OCI-LY7 (cell line): ENCODE data around the gene NCF4. TPM values are rescaled to one million over a fixed set of nuclear protein-coding genes. Genes with fewer than 3 reads are reported as not detected.
A peak's percentile ranks its signal among the peaks of the same experiment; 100 is the strongest.

Experiments used
- Bru-seq: library from RNA; stranded (reverse); fragments of 400-500 nt; gene quantifications from one replicate; lab custom pipeline; 2021; lab: Mats Ljungman, UMichigan
- BruChase-seq, 2 experiments: library from RNA; stranded (reverse); fragments of 400-500 nt; gene quantifications; one replicate each; lab custom pipeline; 2021; lab: Mats Ljungman, UMichigan
- BruUV-seq: library from RNA; stranded (reverse); fragments of 400-500 nt; replicated peaks from 2 replicates; lab custom pipeline; 2021; lab: Mats Ljungman, UMichigan
- CTCF ChIA-PET: fragments of 300-600 bp; sonication (Branson Sonifier 250); formaldehyde crosslinking; loops from one replicate; lab custom pipeline; 2022; ENCODE audit warnings: antibody characterized with exemption; ENCODE audit not compliant: unreplicated experiment; lab: Charles Lee
- POLR2A ChIA-PET: fragments of 300-600 bp; sonication (Branson Sonifier 250); formaldehyde crosslinking; loops from one replicate; lab custom pipeline; 2022; ENCODE audit warnings: antibody characterized with exemption; lab: Charles Lee
- DNase-seq: peaks from one replicate; pipeline ENCODE4 v3.0.0-alpha.2; 2015; ENCODE audit warnings: low spot score
- H2AFZ ChIP-seq: fragments of 200-600 bp; sonication (generic), shearing (Covaris generic); 2 replicates; pipeline ENCODE4 v1.6.1; 2014; ENCODE audit warnings: mild to moderate bottlenecking, antibody characterized with exemption, low read length, moderate library complexity
- H3K27ac ChIP-seq: fragments of 200-600 bp; sonication (generic); 2 replicates; pipeline ENCODE4 v1.5.1; 2014; ENCODE audit warnings: mixed run types, low read depth, mild to moderate bottlenecking, moderate library complexity, low read length, inconsistent platforms; ENCODE audit not compliant: poor library complexity, severe bottlenecking
- H3K36me3 ChIP-seq: fragments of 200-600 bp; sonication (generic); 2 replicates; pipeline ENCODE4 v1.6.1; 2014; ENCODE audit warnings: mild to moderate bottlenecking, antibody characterized with exemption, low read length, moderate library complexity, mixed read lengths; ENCODE audit not compliant: insufficient read depth
- H3K4me1 ChIP-seq: fragments of 200-600 bp; sonication (generic); 2 replicates; pipeline ENCODE4 v1.5.1; 2014; ENCODE audit warnings: mild to moderate bottlenecking, low read length; ENCODE audit not compliant: insufficient read depth, poor library complexity, severe bottlenecking
- H3K4me2 ChIP-seq: fragments of 200-600 bp; sonication (generic); 2 replicates; pipeline ENCODE4 v1.6.1; 2014; ENCODE audit warnings: mild to moderate bottlenecking, low read length
- H3K4me3 ChIP-seq: fragments of 200-600 bp; sonication (generic); 2 replicates; pipeline ENCODE4 v1.5.1; 2014; ENCODE audit warnings: mild to moderate bottlenecking, low read depth, low read length; ENCODE audit not compliant: poor library complexity, severe bottlenecking
- H3K79me2 ChIP-seq: fragments of 200-600 bp; sonication (generic); 2 replicates; pipeline ENCODE4 v1.6.1; 2016; ENCODE audit warnings: low read depth, mild to moderate bottlenecking, low read length, moderate library complexity, mixed read lengths; ENCODE audit not compliant: insufficient read depth
- H3K9me2 ChIP-seq: fragments of 200-600 bp; sonication (generic); 2 replicates; pipeline ENCODE4 v1.6.1; 2016; ENCODE audit warnings: mild to moderate bottlenecking, low read length, mixed read lengths; ENCODE audit not compliant: insufficient read depth
- H3K9me3 ChIP-seq: fragments of 200-600 bp; sonication (generic); 2 replicates; pipeline ENCODE4 v1.6.1; 2014; ENCODE audit warnings: mild to moderate bottlenecking, mixed run types, low read length, mixed read lengths
- H4K20me1 ChIP-seq: fragments of 200-600 bp; sonication (generic); 2 replicates; pipeline ENCODE4 v1.6.1; 2014; ENCODE audit warnings: mild to moderate bottlenecking, antibody characterized with exemption, low read length, moderate library complexity, mixed read lengths; ENCODE audit not compliant: insufficient read depth
- EZH2phosphoT487 ChIP-seq: fragments of 200-600 bp; sonication (generic); IDR thresholded peaks from 2 replicates; pipeline ENCODE4 v1.6.1; 2018; ENCODE audit warnings: low read depth, borderline replicate concordance, mild to moderate bottlenecking, mixed run types, antibody characterized with exemption, low read length, moderate library complexity, mixed read lengths
- intact Hi-C: fragments of 100-400 bp; cut with micrococcal nuclease; formaldehyde crosslinking; loops from one replicate; pipeline ENCODE4 v1.10.0; 2022; ENCODE audit not compliant: unreplicated experiment
- long read RNA-seq: library from polyadenylated mRNA; stranded (forward); transcript quantifications from one replicate; pipeline ENCODE4 v2.0.0, GENCODE V29; 2022
- total RNA-seq, 2 experiments: library from RNA; depleted of rRNA in 1 of 2; stranded (reverse); fragments of >200 nt in 1 of 2; shearing (Covaris generic) in 1 of 2; gene quantifications; 2 replicates each; pipeline ENCODE4 v1.2.3, GENCODE V29; 2014 to 2022
- TF ChIP-seq, protein P1 (sequence below): fragments of 200-600 bp; sonication (generic); conservative IDR thresholded peaks from 2 replicates; pipeline ENCODE4 v1.5.1; 2014; ENCODE audit warnings: mild to moderate bottlenecking, antibody characterized with exemption, low read length, moderate library complexity, mixed read lengths

NCF4 gene
- total RNA-seq (2014; rRNA removed; shearing (Covaris generic)): 63.6 and 68.0 TPM in 2 replicates
- total RNA-seq (2022): 97.4 and 121 TPM in 2 replicates
- Bru-seq, nascent RNA: percentile 66 among the genes with signal in this experiment
- percentile 74 among the genes with signal in this experiment for BruChase-seq, experiment 1, labeled RNA remaining after a 6-hour chase
- BruChase-seq, experiment 2, labeled RNA remaining after a 2-hour chase: percentile 66 among the genes with signal in this experiment
- long read RNA-seq, transcript NCF4-201 (10 exons, 1,396 nt): major isoform, 155 of 243 reads
- long read RNA-seq, transcript NCF4-202 (9 exons, 1,641 nt): minor isoform, 44 of 243 reads
- long read RNA-seq, partial matches to known transcripts: 16 of 243 reads
- long read RNA-seq, other reads (novel, unspliced or antisense): 28 of 243 reads

DNA sequence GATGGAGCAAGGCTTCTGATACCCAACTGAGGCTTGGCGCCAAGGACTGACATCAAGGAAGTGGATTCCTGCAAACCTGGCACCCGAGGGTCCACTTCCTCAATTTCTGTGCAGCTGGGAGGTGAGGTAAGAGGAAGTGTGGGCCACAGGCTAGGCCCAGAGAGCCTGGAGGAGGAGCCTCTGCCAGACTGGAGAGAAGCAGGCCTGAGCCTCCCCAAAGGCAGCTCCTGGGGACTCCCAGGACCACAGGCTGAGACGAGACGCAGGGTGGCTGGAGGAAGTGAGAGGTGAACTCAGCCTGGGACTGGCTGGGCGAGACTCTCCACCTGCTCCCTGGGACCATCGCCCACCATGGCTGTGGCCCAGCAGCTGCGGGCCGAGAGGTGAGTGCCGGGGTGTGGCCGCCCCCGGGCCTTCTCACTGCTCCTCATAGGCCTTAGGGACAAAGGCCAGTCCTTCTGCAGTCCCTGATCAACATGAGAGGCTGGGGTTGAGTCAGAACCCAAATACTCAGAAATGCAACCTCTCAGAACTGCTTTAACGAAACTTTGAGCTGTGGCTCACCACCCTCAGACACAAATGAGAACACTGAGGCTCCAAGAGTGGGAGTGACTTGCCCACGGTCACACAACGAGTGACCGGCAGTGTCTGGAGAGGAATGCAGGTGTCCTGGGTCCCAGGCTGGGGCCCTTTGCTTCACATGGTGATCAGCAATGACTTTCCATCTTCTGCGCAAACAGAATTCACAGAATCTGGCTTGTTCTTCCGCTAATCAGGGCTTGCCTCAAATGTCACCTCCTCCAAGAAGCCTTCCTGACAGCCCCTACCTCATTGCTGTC lies at the start of gene NCF4:
NCF4 (plus strand) TSS at position 186 of the 839 bp plus-strand sequence; CDS start at position 352, 166 bp downstream.
- peak within 1 kb of the TSS; percentile 88 for H3K4me2 ChIP-seq
- H3K36me3 ChIP-seq: peaks cover 24% of the 10 kb centered on the region; the same call in 1 of the 2 replicates
- no peaks in the 10 kb centered on the region for H3K9me2 ChIP-seq
- DNase-seq: peak; percentile 95
- CTCF ChIA-PET: interaction anchor here (0.6 to 2.0 kb wide), 2 partner anchors 80 to 117 kb away, joined by 4 to 12 read pairs; no protein-coding TSS in a partner anchor
- H3K27ac ChIP-seq: peak within 1 kb of the TSS; percentile 91
- H3K4me3 ChIP-seq: peak within 1 kb of the TSS; percentile 73
- H3K9me3 ChIP-seq: no peaks in the 10 kb centered on the region
- H2AFZ ChIP-seq: peak within 1 kb of the TSS; percentile 88
- no peaks in the 10 kb centered on the region for H4K20me1 ChIP-seq
- TF ChIP-seq, protein P1, sequence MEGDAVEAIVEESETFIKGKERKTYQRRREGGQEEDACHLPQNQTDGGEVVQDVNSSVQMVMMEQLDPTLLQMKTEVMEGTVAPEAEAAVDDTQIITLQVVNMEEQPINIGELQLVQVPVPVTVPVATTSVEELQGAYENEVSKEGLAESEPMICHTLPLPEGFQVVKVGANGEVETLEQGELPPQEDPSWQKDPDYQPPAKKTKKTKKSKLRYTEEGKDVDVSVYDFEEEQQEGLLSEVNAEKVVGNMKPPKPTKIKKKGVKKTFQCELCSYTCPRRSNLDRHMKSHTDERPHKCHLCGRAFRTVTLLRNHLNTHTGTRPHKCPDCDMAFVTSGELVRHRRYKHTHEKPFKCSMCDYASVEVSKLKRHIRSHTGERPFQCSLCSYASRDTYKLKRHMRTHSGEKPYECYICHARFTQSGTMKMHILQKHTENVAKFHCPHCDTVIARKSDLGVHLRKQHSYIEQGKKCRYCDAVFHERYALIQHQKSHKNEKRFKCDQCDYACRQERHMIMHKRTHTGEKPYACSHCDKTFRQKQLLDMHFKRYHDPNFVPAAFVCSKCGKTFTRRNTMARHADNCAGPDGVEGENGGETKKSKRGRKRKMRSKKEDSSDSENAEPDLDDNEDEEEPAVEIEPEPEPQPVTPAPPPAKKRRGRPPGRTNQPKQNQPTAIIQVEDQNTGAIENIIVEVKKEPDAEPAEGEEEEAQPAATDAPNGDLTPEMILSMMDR: no peak
- TF ChIP-seq EZH2phosphoT487: no peak
- H3K4me1 ChIP-seq: peaks cover 68% of the 10 kb centered on the region
- POLR2A ChIA-PET: interaction anchor here (0.7 to 1.9 kb wide), 4 partner anchors 9 to 85 kb away, joined by 3 to 8 read pairs (median 6); partner anchors contain the start of gene IFT27
- peaks cover 19% of the 10 kb centered on the region; the same call in 1 of the 2 replicates for H3K79me2 ChIP-seq
- intact Hi-C loops: loop anchor here (1.0 to 5.0 kb wide), 2 partner anchors 117 to 156 kb away; partner anchors contain the start of genes MPST and TST
- BruUV-seq: TSS peak; percentile 81

- no peak overlapping the region for H2AFZ ChIP-seq
- no peaks in the 10 kb centered on the region for H3K79me2 ChIP-seq
- H3K27ac ChIP-seq: no peak overlapping the region
- BruUV-seq: no TSS peak
- CTCF ChIA-PET: no interaction called here
- H4K20me1 ChIP-seq: no peaks in the 10 kb centered on the region
- no peaks in the 10 kb centered on the region for H3K9me3 ChIP-seq
- POLR2A ChIA-PET: no interaction called here
- no peak overlapping the region for H3K4me2 ChIP-seq
- H3K9me2 ChIP-seq: no peaks in the 10 kb centered on the region
- H3K36me3 ChIP-seq: no peaks in the 10 kb centered on the region
- H3K4me3 ChIP-seq: no peak overlapping the region
- no peaks in the 10 kb centered on the region for H3K4me1 ChIP-seq
- TF ChIP-seq, protein P1: no peak
- TF ChIP-seq EZH2phosphoT487: no peak
- no peak for DNase-seq
- intact Hi-C loops: no loop called here
Measured at GRCh38 chr22:36811094-36811800, 49.6 kb upstream of the NCF4 start.
